Trophoblast cell (in vitro differentiated cells and primary cell): ENCODE results near the gene DNAI1.

ENCODE experiments used
- DNase-seq, 2 donors: peaks; one replicate each; pipeline ENCODE4 v3.0.0-alpha.2; 2016
- H2AFZ ChIP-seq: 2 replicates; pipeline ENCODE4 v1.6.1; 2013; ENCODE audit warnings: low read length, moderate library complexity, mild to moderate bottlenecking; ENCODE audit not compliant: insufficient read depth, poor library complexity
- H2AK5ac ChIP-seq: 2 replicates; pipeline ENCODE4 v1.6.1; 2013; ENCODE audit warnings: mild to moderate bottlenecking, low read length
- H2BK120ac ChIP-seq: 2 replicates; pipeline ENCODE4 v1.6.1; 2013; ENCODE audit warnings: low read length, mild to moderate bottlenecking, moderate library complexity; ENCODE audit not compliant: insufficient read depth, poor library complexity
- H2BK12ac ChIP-seq: 2 replicates; pipeline ENCODE4 v1.6.1; 2013; ENCODE audit warnings: mild to moderate bottlenecking, low read length, moderate library complexity
- H2BK5ac ChIP-seq: 2 replicates; pipeline ENCODE4 v1.6.1; 2013; ENCODE audit warnings: low read length, low read depth, moderate library complexity, mild to moderate bottlenecking; ENCODE audit not compliant: poor library complexity
- H3K14ac ChIP-seq: 2 replicates; pipeline ENCODE4 v1.6.1; 2013; ENCODE audit warnings: mild to moderate bottlenecking, low read length
- H3K18ac ChIP-seq: 2 replicates; pipeline ENCODE4 v1.6.1; 2013; ENCODE audit warnings: mild to moderate bottlenecking, low read length
- H3K23ac ChIP-seq: 2 replicates; pipeline ENCODE4 v1.6.1; 2013; ENCODE audit warnings: low read length
- H3K27ac ChIP-seq: 2 replicates; pipeline ENCODE4 v1.5.1; 2013; ENCODE audit warnings: low read depth, mild to moderate bottlenecking, inconsistent platforms, low read length, moderate library complexity
- H3K27me3 ChIP-seq: 2 replicates; pipeline ENCODE4 v1.6.1; 2013; ENCODE audit warnings: inconsistent platforms, mild to moderate bottlenecking, low read length, moderate library complexity; ENCODE audit not compliant: insufficient read depth
- H3K36me3 ChIP-seq, 2 experiments: 1 replicate in 1 of 2; 2 replicates in 1 of 2; pipeline ENCODE4 v1.6.1; 2013; ENCODE audit warnings: low read length in 2 of 2, mild to moderate bottlenecking in 2 of 2, moderate library complexity in 1 of 2; ENCODE audit not compliant: insufficient read depth in 2 of 2, control insufficient read depth in 1 of 2
- H3K4ac ChIP-seq: 2 replicates; pipeline ENCODE4 v1.6.1; 2013; ENCODE audit warnings: low read depth, mild to moderate bottlenecking, low read length, moderate library complexity
- H3K4me1 ChIP-seq, 2 experiments: 1 replicate in 1 of 2; 2 replicates in 1 of 2; pipeline ENCODE4 v1.6.1; 2013; ENCODE audit warnings: low read length in 2 of 2, mild to moderate bottlenecking in 2 of 2, moderate library complexity in 1 of 2; ENCODE audit not compliant: insufficient read depth in 2 of 2, control insufficient read depth in 1 of 2
- H3K4me2 ChIP-seq: 2 replicates; pipeline ENCODE4 v1.6.1; 2013; ENCODE audit warnings: inconsistent platforms, mild to moderate bottlenecking, low read length, moderate library complexity
- H3K4me3 ChIP-seq: 2 replicates; pipeline ENCODE4 v1.5.1; 2013; ENCODE audit warnings: mild to moderate bottlenecking, low read depth, low read length, inconsistent platforms
- H3K79me1 ChIP-seq: one replicate; pipeline ENCODE4 v1.6.1; 2013; ENCODE audit warnings: low read length
- H3K79me2 ChIP-seq: 2 replicates; pipeline ENCODE4 v1.6.1; 2013; ENCODE audit warnings: low read length, mild to moderate bottlenecking; ENCODE audit not compliant: control insufficient read depth, insufficient read depth, poor library complexity
- H3K9ac ChIP-seq: 2 replicates; pipeline ENCODE4 v1.6.1; 2013; ENCODE audit warnings: mild to moderate bottlenecking, low read length
- H3K9me3 ChIP-seq: 2 replicates; pipeline ENCODE4 v1.6.1; 2013; ENCODE audit warnings: low read depth, mild to moderate bottlenecking, control low read depth, inconsistent platforms, low read length; ENCODE audit not compliant: insufficient read depth
- H4K12ac ChIP-seq: 2 replicates; pipeline ENCODE4 v1.6.1; 2013; ENCODE audit warnings: low read depth, mild to moderate bottlenecking, low read length, moderate library complexity
- H4K8ac ChIP-seq: 2 replicates; pipeline ENCODE4 v1.6.1; 2013; ENCODE audit warnings: low read depth, mild to moderate bottlenecking, low read length, moderate library complexity
- H4K91ac ChIP-seq: one replicate; pipeline ENCODE4 v1.6.1; 2013; ENCODE audit warnings: low read depth, mild to moderate bottlenecking, low read length, moderate library complexity
- WGBS: extraction: QIAGEN DNeasy Blood & Tissue Kit; methylation state at CpG from one replicate; pipeline ENCODE4 v1.1.7; 2013; ENCODE audit warnings: missing lambda C conversion rate; ENCODE audit not compliant: insufficient read length, insufficient coverage; ENCODE audit errors: extremely low coverage; 5-methylcytosine and 5-hydroxymethylcytosine counted together

Gene DNAI1

GRCh38 chr9:34508951-34509350 lies 50.3 kb downstream of the DNAI1 start:
- no peak overlapping the region for H3K9ac ChIP-seq
- H3K79me1 ChIP-seq: no peaks in the 10 kb centered on the region
- H3K9me3 ChIP-seq: peaks cover 3% of the 10 kb centered on the region

GRCh38 chr9:34510497-34511468 lies 52.2 kb downstream of the DNAI1 start:
- Histone ChIP-seq H2BK12ac (no peak overlapping the region), H2AK5ac (no peak overlapping the region), H4K12ac (no peak overlapping the region), H3K18ac (no peak overlapping the region), H2BK120ac (no peak overlapping the region), H2AFZ (no peak overlapping the region), H3K9ac (no peak overlapping the region), H3K9me3 (no peaks in the 10 kb centered on the region), H3K4ac (no peak overlapping the region), H3K4me2 (no peak overlapping the region), H3K23ac (no peak overlapping the region), H3K4me3 (no peak overlapping the region), H3K79me2 (no peaks in the 10 kb centered on the region), H2BK5ac (no peak overlapping the region), H3K79me1 (no peaks in the 10 kb centered on the region), H3K27ac (no peak overlapping the region), H3K4me1 (peaks cover 0 to 12% of the 10 kb centered on the region in 2 experiments), H4K8ac (no peak overlapping the region), H3K36me3 (no peaks in the 10 kb centered on the region), H3K27me3 (no peaks in the 10 kb centered on the region), H4K91ac (no peak overlapping the region), H3K14ac (no peak overlapping the region)
- no CpG with 5 or more reads among the region's 13 CpGs for WGBS
- DNase-seq: no peak

More at GRCh38 chr9:34508951-34509350, 50.3 kb downstream of the DNAI1 start:
- H3K4me2 ChIP-seq: no peak overlapping the region
- no peak overlapping the region for H3K4me3 ChIP-seq
- H3K79me2 ChIP-seq: no peaks in the 10 kb centered on the region
- H3K18ac ChIP-seq: no peak overlapping the region
- no peak overlapping the region for H3K27ac ChIP-seq
- no peak overlapping the region for H2AFZ ChIP-seq
- H3K14ac ChIP-seq: no peak overlapping the region
- no peak overlapping the region for H4K91ac ChIP-seq
- no CpG with 5 or more reads among the region's 3 CpGs for WGBS
- no peak overlapping the region for H4K12ac ChIP-seq
- H2BK5ac ChIP-seq: no peak overlapping the region
- H4K8ac ChIP-seq: no peak overlapping the region
- no peak for DNase-seq
- H2AK5ac ChIP-seq: no peak overlapping the region
- H3K27me3 ChIP-seq: no peaks in the 10 kb centered on the region
- H3K23ac ChIP-seq: no peak overlapping the region
- H2BK12ac ChIP-seq: no peak overlapping the region
- H3K4me1 ChIP-seq: peaks cover 0 to 12% of the 10 kb centered on the region in 2 experiments
- H3K36me3 ChIP-seq: no peaks in the 10 kb centered on the region
- H3K4ac ChIP-seq: no peak overlapping the region
- no peak overlapping the region for H2BK120ac ChIP-seq

- Histone ChIP-seq H3K9ac (no peak overlapping the region), H4K91ac (no peak overlapping the region), H2BK5ac (no peak overlapping the region), H3K23ac (no peak overlapping the region), H2BK12ac (no peak overlapping the region), H2AFZ (no peak overlapping the region), H3K9me3 (no peaks in the 10 kb centered on the region), H3K4me2 (no peak overlapping the region), H3K14ac (peak overlapping the region; percentile 10), H3K4me3 (no peak overlapping the region), H2BK120ac (no peak overlapping the region), H3K4me1 (peaks cover 0 to 12% of the 10 kb centered on the region in 2 experiments), H3K79me2 (no peaks in the 10 kb centered on the region), H3K79me1 (no peaks in the 10 kb centered on the region), H4K12ac (no peak overlapping the region), H4K8ac (no peak overlapping the region), H3K18ac (no peak overlapping the region), H3K27me3 (no peaks in the 10 kb centered on the region), H3K36me3 (no peaks in the 10 kb centered on the region), H2AK5ac (no peak overlapping the region), H3K27ac (no peak overlapping the region), H3K4ac (no peak overlapping the region)
- WGBS: no CpG with 5 or more reads among the region's 9 CpGs
- DNase-seq: no peak
Measured at GRCh38 chr9:34512131-34513078, 53.8 kb downstream of the DNAI1 start.

- Histone ChIP-seq H3K27me3 (no peaks in the 10 kb centered on the region), H3K27ac (no peak overlapping the region), H3K23ac (no peak overlapping the region), H3K79me2 (no peaks in the 10 kb centered on the region), H3K14ac (no peak overlapping the region), H3K9me3 (no peaks in the 10 kb centered on the region), H3K4me1 (peaks cover 0 to 12% of the 10 kb centered on the region in 2 experiments), H2BK5ac (no peak overlapping the region), H2BK12ac (no peak overlapping the region), H3K18ac (no peak overlapping the region), H2BK120ac (no peak overlapping the region), H4K8ac (no peak overlapping the region), H2AFZ (no peak overlapping the region), H2AK5ac (no peak overlapping the region), H3K4ac (no peak overlapping the region), H4K91ac (no peak overlapping the region), H4K12ac (no peak overlapping the region), H3K9ac (no peak overlapping the region), H3K4me3 (no peak overlapping the region), H3K36me3 (no peaks in the 10 kb centered on the region), H3K4me2 (no peak overlapping the region), H3K79me1 (no peaks in the 10 kb centered on the region)
- no peak for DNase-seq
- WGBS: no CpG with 5 or more reads among the region's 2 CpGs
Measured at GRCh38 chr9:34513567-34514214, 55.1 kb downstream of the DNAI1 start.
